Pancreas (tissue), 10 donors: ENCODE results near the gene DLGAP1. TPM values are rescaled to one million over a fixed set of nuclear protein-coding genes. Genes with fewer than 3 reads are reported as not detected.

ENCODE experiments used
- ATAC-seq, 4 donors: fragments of 200-7000 bp; cut with Tn5 transposase; one replicate each; pipeline versions ENCODE4 v1.8.0 to v1.9.1; 2020; ENCODE audit warnings: mild to moderate bottlenecking in 4 of 4, moderate library complexity in 4 of 4
- DNase-seq, 6 donors: peaks; one replicate each; pipeline ENCODE4 v3.0.0-alpha.2; 2020
- FAIRE-seq: peaks from 2 replicates; lab custom pipeline; 2012; peaks lifted over from hg19 to GRCh38; lab: Jason Lieb, UNC
- H3K27ac ChIP-seq, 4 donors: fragments of 200-600 bp; sonication (generic); 1 replicate in 3 of 4; 2 replicates in 1 of 4; pipeline versions ENCODE4 v1.5.0 to v1.8.0; 2020
- H3K27me3 ChIP-seq, 4 donors: fragments of 200-600 bp; one replicate each; pipeline ENCODE4 v1.8.0; 2021
- H3K36me3 ChIP-seq, 3 donors: fragments of 200-600 bp; sonication (generic) in 1 of 3; one replicate each; pipeline versions ENCODE4 v1.5.0 to v1.8.0; 2020 to 2021
- H3K4me1 ChIP-seq, 3 donors: fragments of 200-600 bp; one replicate each; pipeline ENCODE4 v1.8.0; 2021
- H3K4me3 ChIP-seq, 4 donors: fragments of 200-600 bp; sonication (generic) in 2 of 4; one replicate each; pipeline versions ENCODE4 v1.5.0 to v1.8.0; 2020 to 2021
- H3K9me3 ChIP-seq, 4 donors: fragments of 200-600 bp; one replicate each; pipeline ENCODE4 v1.8.0; 2021
- WGBS, 2 donors: extraction: QIAGEN DNeasy Blood & Tissue Kit; methylation state at CpG; one replicate each; pipeline ENCODE4 v1.1.7; 2013; 5-methylcytosine and 5-hydroxymethylcytosine counted together
- intact Hi-C, 3 donors: fragments of 100-400 bp; cut with DNase I; formaldehyde crosslinking; loops; one replicate each; pipeline versions ENCODE4 v1.11.1 to v1.14.2; 2022
- polyA plus RNA-seq, 2 donors: library from polyadenylated mRNA; stranded (reverse); fragments of 200-250 nt; gene quantifications; one replicate each; pipeline ENCODE4 v1.2.3, GENCODE V29; 2013
- total RNA-seq, 6 donors: library from RNA; stranded (reverse); fragmentation: NEBNext Ultra II Directional in 4 of 6; extraction: Animal tissue kit (Norgen Biotek cat#: 25700) in 4 of 6; gene quantifications; one replicate each; pipeline versions ENCODE4 v1.2.1 to v1.2.4, GENCODE V29; 2021 to 2023
- TF ChIP-seq, protein P1 (sequence below), 4 donors: fragments of 200-600 bp; sonication (generic) in 3 of 4; IDR thresholded peaks; one replicate each; pipeline versions ENCODE4 v1.5.0 to v1.8.0; 2021; ENCODE audit warnings: antibody characterized with exemption in 4 of 4
- donor health status: healthy with polysubstance abuse.
- donor health status: DM: no; HTN: no; CAD: no; lungs with moderate emphysema.
- donor health status: DM: no; HTN: no; CAD: no.
- donor health status: control.
- donor health status: control.
- donor health status: Bipolar disorder and iron deficiency.
- donor health status: DM: yes; HTN: yes; CAD: no.
- donor health status: DM: no; HTN: no; CAD: no.
- donor health status: DM: no; HTN: no; CAD: no.
- donor health status: DM: yes; HTN: yes; CAD: no.

The DLGAP1 gene
- total and polyA plus RNA-seq, 8 donors, result 0.12 to 0.62 (median 0.30) TPM; not detected in 2

DNA sequence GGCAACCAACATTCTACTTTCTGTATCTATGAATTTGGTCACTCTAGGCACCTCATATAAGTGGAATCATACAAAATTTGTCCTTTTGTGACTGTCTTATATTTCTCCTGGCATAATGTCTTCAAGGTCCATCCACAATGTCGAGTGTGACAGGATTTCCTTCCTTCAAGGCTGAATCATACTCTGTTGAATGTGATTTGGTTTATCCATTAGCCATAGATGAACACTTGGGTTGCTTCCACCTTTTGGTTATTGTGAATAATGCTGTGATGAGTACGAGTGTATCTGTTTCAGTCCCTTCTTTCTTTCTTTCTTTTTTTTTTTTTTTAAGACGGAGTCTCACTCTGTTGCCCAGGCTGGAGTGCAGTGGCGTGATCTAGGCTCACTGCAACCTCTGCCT lies 693.8 kb downstream of the DLGAP1 start:
- H3K27me3 ChIP-seq, result peaks cover 0 to 3% (median 0%) of the 10 kb centered on the region in 4 donors
- H3K9me3 ChIP-seq, result no peaks in the 10 kb centered on the region
- 69 to 83% methylated on average over 4 of the region's 4 CpGs for WGBS, 2 donors
- H3K4me1 ChIP-seq, result no peaks in the 10 kb centered on the region
- H3K27ac ChIP-seq, result no peak overlapping the region
- no peak for FAIRE-seq
- intact Hi-C loops, result no loop called here
- no peak for ATAC-seq
- TF ChIP-seq, protein P1, sequence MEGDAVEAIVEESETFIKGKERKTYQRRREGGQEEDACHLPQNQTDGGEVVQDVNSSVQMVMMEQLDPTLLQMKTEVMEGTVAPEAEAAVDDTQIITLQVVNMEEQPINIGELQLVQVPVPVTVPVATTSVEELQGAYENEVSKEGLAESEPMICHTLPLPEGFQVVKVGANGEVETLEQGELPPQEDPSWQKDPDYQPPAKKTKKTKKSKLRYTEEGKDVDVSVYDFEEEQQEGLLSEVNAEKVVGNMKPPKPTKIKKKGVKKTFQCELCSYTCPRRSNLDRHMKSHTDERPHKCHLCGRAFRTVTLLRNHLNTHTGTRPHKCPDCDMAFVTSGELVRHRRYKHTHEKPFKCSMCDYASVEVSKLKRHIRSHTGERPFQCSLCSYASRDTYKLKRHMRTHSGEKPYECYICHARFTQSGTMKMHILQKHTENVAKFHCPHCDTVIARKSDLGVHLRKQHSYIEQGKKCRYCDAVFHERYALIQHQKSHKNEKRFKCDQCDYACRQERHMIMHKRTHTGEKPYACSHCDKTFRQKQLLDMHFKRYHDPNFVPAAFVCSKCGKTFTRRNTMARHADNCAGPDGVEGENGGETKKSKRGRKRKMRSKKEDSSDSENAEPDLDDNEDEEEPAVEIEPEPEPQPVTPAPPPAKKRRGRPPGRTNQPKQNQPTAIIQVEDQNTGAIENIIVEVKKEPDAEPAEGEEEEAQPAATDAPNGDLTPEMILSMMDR (IDR thresholded peaks at IDR 0.05), result no peak
- no peaks in the 10 kb centered on the region for H3K36me3 ChIP-seq
- DNase-seq, result no peak
- no peak overlapping the region for H3K4me3 ChIP-seq

DNA sequence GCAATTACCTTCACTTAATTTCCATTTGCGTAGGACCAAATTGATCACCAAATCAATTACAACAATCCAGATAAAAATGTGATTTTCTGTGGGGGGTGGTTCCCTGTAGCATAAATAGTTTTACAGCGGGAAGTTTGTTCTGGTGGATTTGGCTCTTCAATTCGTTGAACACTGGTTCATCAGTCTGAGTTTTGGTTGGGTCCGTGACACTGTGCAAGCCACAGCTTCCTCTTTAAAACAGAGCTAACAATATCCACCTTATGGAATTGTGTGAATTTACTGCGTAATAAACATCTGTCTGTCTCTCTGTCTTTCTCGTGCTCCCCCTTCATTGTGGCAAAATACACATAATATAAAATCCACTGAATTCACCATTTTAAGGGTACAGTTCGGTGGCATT lies 694.4 kb downstream of the DLGAP1 start:
- Histone ChIP-seq H3K36me3 (no peaks in the 10 kb centered on the region), H3K4me3 (no peak overlapping the region), H3K27ac (no peak overlapping the region), H3K4me1 (no peaks in the 10 kb centered on the region), H3K9me3 (no peaks in the 10 kb centered on the region), H3K27me3 (peaks cover 0 to 3% (median 0%) of the 10 kb centered on the region in 4 donors)
- WGBS, 2 donors, result 63 to 69% methylated on average over 7 of the region's 7 CpGs
- FAIRE-seq (no peak), ATAC-seq (peak in 1 of 4 donors; percentile 15), DNase-seq (no peak)
- TF ChIP-seq, protein P1 (IDR thresholded peaks at IDR 0.05), result no peak
- intact Hi-C loops, result no loop called here

DNA sequence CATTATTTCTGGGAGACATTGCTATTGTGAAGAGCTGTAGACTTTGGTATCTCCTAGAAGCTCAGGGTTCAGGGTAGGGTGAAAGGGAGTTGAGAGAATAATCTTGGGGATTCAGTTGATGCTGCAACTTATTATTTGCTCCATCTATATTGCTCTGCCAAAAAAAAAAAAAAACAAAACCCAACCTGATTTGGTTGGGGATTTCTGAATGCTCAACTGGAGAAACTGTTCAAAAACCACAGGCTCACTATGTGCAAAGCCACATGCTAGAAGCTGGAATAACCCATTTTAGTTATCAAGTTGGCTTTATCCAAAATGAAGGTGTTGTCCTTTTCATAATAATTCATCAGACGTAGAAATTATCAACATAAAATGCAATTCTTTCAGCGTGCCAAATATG lies 696.0 kb downstream of the DLGAP1 start:
- no peaks in the 10 kb centered on the region for H3K4me1 ChIP-seq
- no peak overlapping the region for H3K4me3 ChIP-seq
- TF ChIP-seq, protein P1 (IDR thresholded peaks at IDR 0.05), result no peak
- H3K27ac ChIP-seq, result no peak overlapping the region
- 66 to 79% methylated on average over 2 of the region's 2 CpGs for WGBS, 2 donors
- FAIRE-seq, result no peak
- H3K27me3 ChIP-seq, result peaks cover 0 to 3% (median 0%) of the 10 kb centered on the region in 4 donors
- H3K36me3 ChIP-seq, result no peaks in the 10 kb centered on the region
- no peak for ATAC-seq
- DNase-seq, result no peak
- H3K9me3 ChIP-seq, result no peaks in the 10 kb centered on the region
- intact Hi-C loops, result no loop called here

DNA sequence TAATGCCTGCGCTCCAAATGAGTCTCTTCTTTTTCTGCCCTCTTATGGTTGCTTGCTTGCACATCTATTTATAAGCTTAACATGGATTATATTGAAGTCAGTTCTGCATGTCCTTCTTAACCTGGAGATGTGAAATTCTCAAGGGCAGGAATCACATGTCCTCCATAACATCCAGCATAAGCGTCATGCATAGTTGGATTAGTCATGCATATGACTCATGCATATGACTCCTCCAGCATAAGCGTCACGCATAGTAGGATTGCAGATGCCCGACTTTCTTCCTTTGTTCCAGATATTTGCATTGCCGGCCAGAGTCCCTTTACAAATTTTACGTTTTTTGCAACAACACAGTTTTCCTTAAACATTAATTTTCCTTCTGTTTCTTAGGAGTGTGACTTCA lies 696.6 kb downstream of the DLGAP1 start:
- Histone ChIP-seq H3K9me3 (no peaks in the 10 kb centered on the region), H3K27ac (no peak overlapping the region), H3K4me1 (no peaks in the 10 kb centered on the region), H3K4me3 (no peak overlapping the region), H3K27me3 (peaks cover 0 to 3% (median 0%) of the 10 kb centered on the region in 4 donors), H3K36me3 (no peaks in the 10 kb centered on the region)
- intact Hi-C loops, result no loop called here
- WGBS, 2 donors, result 80 to 87% methylated on average over 7 of the region's 7 CpGs
- ATAC-seq, result no peak
- TF ChIP-seq, protein P1 (IDR thresholded peaks at IDR 0.05), result no peak
- DNase-seq, result no peak
- FAIRE-seq, result no peak

DNA sequence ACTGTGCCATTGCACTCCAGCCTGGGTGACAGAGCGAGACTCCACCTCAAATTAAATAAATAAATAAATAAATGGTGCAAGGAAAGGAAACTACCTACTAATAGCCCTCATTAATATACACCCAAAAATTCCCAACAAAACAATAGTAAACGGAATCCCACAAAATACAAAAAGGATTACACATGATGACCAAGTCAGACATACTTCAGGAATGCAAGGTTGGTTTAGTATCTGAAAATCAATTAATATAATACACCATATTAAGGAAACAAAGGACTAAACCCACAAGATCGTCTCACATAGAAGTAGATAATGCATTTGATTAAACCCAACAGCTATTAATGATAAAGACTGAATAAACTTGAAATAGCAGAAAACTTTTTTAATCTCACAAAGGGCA lies 697.7 kb downstream of the DLGAP1 start:
- Histone ChIP-seq H3K36me3 (no peaks in the 10 kb centered on the region), H3K4me3 (no peak overlapping the region), H3K9me3 (no peaks in the 10 kb centered on the region), H3K4me1 (no peaks in the 10 kb centered on the region), H3K27me3 (no peaks in the 10 kb centered on the region), H3K27ac (no peak overlapping the region)
- ATAC-seq (no peak), FAIRE-seq (no peak), DNase-seq (no peak)
- intact Hi-C loops, result no loop called here
- 82 to 86% methylated on average over 3 of the region's 3 CpGs for WGBS, 2 donors
- TF ChIP-seq, protein P1 (IDR thresholded peaks at IDR 0.05), result no peak
